GM23248 (cell line): ENCODE measurements around the gene RGS9. TPM values are rescaled to one million over a fixed set of nuclear protein-coding genes. Genes with fewer than 3 reads are reported as not detected.

Source experiments
- DNase-seq: peaks from one replicate; pipeline ENCODE4 v3.0.0-alpha.2; 2015
- H2AFZ ChIP-seq: fragments of 200-600 bp; sonication (generic); 2 replicates; pipeline ENCODE4 v1.6.1; 2016; ENCODE audit warnings: antibody characterized with exemption
- H3F3A ChIP-seq: fragments of 200-600 bp; sonication (generic); 2 replicates; pipeline ENCODE4 v1.6.1; 2016; ENCODE audit warnings: mild to moderate bottlenecking, antibody characterized with exemption, mixed run types; ENCODE audit not compliant: insufficient read depth
- H3K27ac ChIP-seq: fragments of 200-600 bp; sonication (generic); 2 replicates; pipeline ENCODE4 v1.5.1; 2016; ENCODE audit warnings: mild to moderate bottlenecking
- H3K27me3 ChIP-seq: fragments of 200-600 bp; sonication (generic); replicated peaks from 2 replicates; pipeline ENCODE4 v1.6.1; 2016; ENCODE audit warnings: mild to moderate bottlenecking; ENCODE audit not compliant: insufficient read depth
- H3K36me3 ChIP-seq: fragments of 200-600 bp; sonication (generic); 2 replicates; pipeline ENCODE4 v1.6.1; 2016; ENCODE audit warnings: low read depth, mild to moderate bottlenecking
- H3K4me1 ChIP-seq: fragments of 200-600 bp; sonication (generic); 2 replicates; pipeline ENCODE4 v1.6.1; 2016; ENCODE audit warnings: mild to moderate bottlenecking; ENCODE audit not compliant: insufficient read depth
- H3K4me2 ChIP-seq: fragments of 200-600 bp; sonication (generic); one replicate; pipeline ENCODE4 v1.6.1; 2016; ENCODE audit warnings: mild to moderate bottlenecking; ENCODE audit not compliant: unreplicated experiment
- H3K4me3 ChIP-seq: fragments of 200-600 bp; sonication (generic); 2 replicates; pipeline ENCODE4 v1.5.1; 2016; ENCODE audit warnings: mild to moderate bottlenecking
- H3K79me2 ChIP-seq: fragments of 200-600 bp; sonication (generic); 2 replicates; pipeline ENCODE4 v1.6.1; 2016; ENCODE audit warnings: mild to moderate bottlenecking; ENCODE audit not compliant: insufficient read depth
- H3K9ac ChIP-seq: fragments of 200-600 bp; sonication (generic); 2 replicates; pipeline ENCODE4 v1.6.1; 2016; ENCODE audit warnings: mild to moderate bottlenecking
- H3K9me2 ChIP-seq: fragments of 200-600 bp; sonication (generic); 2 replicates; pipeline ENCODE4 v1.6.1; 2016; ENCODE audit warnings: mixed run types, mild to moderate bottlenecking, moderate library complexity; ENCODE audit not compliant: insufficient read depth
- H3K9me3 ChIP-seq: fragments of 200-600 bp; sonication (generic); one replicate; pipeline ENCODE4 v1.6.1; 2017; ENCODE audit warnings: low read depth
- H4K20me1 ChIP-seq: fragments of 200-600 bp; sonication (generic); 2 replicates; pipeline ENCODE4 v1.6.0; 2016; ENCODE audit not compliant: insufficient read depth
- EZH2 ChIP-seq: fragments of 200-600 bp; sonication (generic); IDR thresholded peaks from 2 replicates; pipeline ENCODE4 v1.6.1; 2018; ENCODE audit warnings: antibody characterized with exemption, mild to moderate bottlenecking; ENCODE audit not compliant: insufficient read depth, poor library complexity, severe bottlenecking
- EZH2phosphoT487 ChIP-seq: fragments of 200-600 bp; sonication (generic); IDR thresholded peaks from 2 replicates; pipeline ENCODE4 v1.6.1; 2018; ENCODE audit warnings: antibody characterized with exemption, moderate library complexity, mild to moderate bottlenecking, low read depth; ENCODE audit not compliant: insufficient read depth
- WGBS, 2 experiments: methylation state at CpG; one replicate each; pipeline ENCODE4 v1.1.6; 2015 to 2017; ENCODE audit warnings: low lambda C conversion rate in 2 of 2, low coverage in 1 of 2; ENCODE audit errors: missing lambda C conversion rate in 2 of 2; 5-methylcytosine and 5-hydroxymethylcytosine counted together
- in situ Hi-C: fragments of 300-500 bp; cut with MboI; formaldehyde crosslinking; loops from 2 replicates; pipeline ENCODE4 v1.15.0; 2020
- polyA plus RNA-seq: library from polyadenylated mRNA; unstranded; fragments of >200 nt; fragmentation: Nextera tagmentation; extraction: Ambion mirVana; gene quantifications from 2 replicates; pipeline ENCODE4 v1.2.1, GENCODE V29; 2016
- total RNA-seq: library from RNA; depleted of rRNA; stranded (reverse); fragments of >200 nt; shearing (Covaris generic); gene quantifications from 2 replicates; pipeline ENCODE4 v1.2.3, GENCODE V29; 2014

RGS9 gene
- total and polyA plus RNA-seq, 2 experiments from 2014 or later = 0.43 TPM; not detected in 1

GRCh38 chr17:65102788-65103187 lies 34.4 kb upstream of the RGS9 start:
- Histone ChIP-seq H3K9ac (no peak overlapping the region), H3K79me2 (no peaks in the 10 kb centered on the region), H3K9me2 (no peaks in the 10 kb centered on the region), H3K9me3 (no peaks in the 10 kb centered on the region), H3K4me1 (peaks cover 18% of the 10 kb centered on the region), H3F3A (peaks cover 27% of the 10 kb centered on the region), H3K36me3 (no peaks in the 10 kb centered on the region), H2AFZ (no peak overlapping the region), H4K20me1 (no peaks in the 10 kb centered on the region), H3K27me3 (peaks cover 11% of the 10 kb centered on the region), H3K27ac (no peak overlapping the region), H3K4me3 (no peak overlapping the region), H3K4me2 (no peak overlapping the region)
- in situ Hi-C loops = no loop called here
- WGBS, 2 experiments = 42 to 44% methylated on average over 5 of the region's 5 CpGs
- peak; percentile 18 for DNase-seq
- TF ChIP-seq EZH2phosphoT487 (no peak), EZH2 (no peak)

- Histone ChIP-seq H3K36me3 (no peaks in the 10 kb centered on the region), H3K9me2 (no peaks in the 10 kb centered on the region), H4K20me1 (no peaks in the 10 kb centered on the region), H3K9ac (no peak overlapping the region), H3K4me2 (no peak overlapping the region), H3K27me3 (peaks cover 15% of the 10 kb centered on the region), H2AFZ (no peak overlapping the region), H3K4me1 (peaks cover 18% of the 10 kb centered on the region), H3F3A (peaks cover 27% of the 10 kb centered on the region), H3K79me2 (no peaks in the 10 kb centered on the region), H3K4me3 (no peak overlapping the region), H3K27ac (no peak overlapping the region), H3K9me3 (no peaks in the 10 kb centered on the region)
- no peak for DNase-seq
- in situ Hi-C loops = no loop called here
- 69 to 81% methylated on average over 3 of the region's 3 CpGs for WGBS, 2 experiments
- TF ChIP-seq EZH2phosphoT487 (no peak), EZH2 (no peak)
These were observed 33.7 kb upstream of the RGS9 start for GRCh38 chr17:65103431-65103830.

- H3K27me3 ChIP-seq = peaks cover 16% of the 10 kb centered on the region
- H3K27ac ChIP-seq = no peak overlapping the region
- no peaks in the 10 kb centered on the region for H3K9me3 ChIP-seq
- peak; percentile 11 for DNase-seq
- no peak for TF ChIP-seq EZH2phosphoT487
- TF ChIP-seq EZH2 = no peak
- H3K9me2 ChIP-seq = no peaks in the 10 kb centered on the region
- peaks cover 18% of the 10 kb centered on the region for H3K4me1 ChIP-seq
- H3K9ac ChIP-seq = no peak overlapping the region
- WGBS, 2 experiments = 73 to 74% methylated on average over 5 of the region's 5 CpGs
- in situ Hi-C loops = no loop called here
- H3K4me3 ChIP-seq = no peak overlapping the region
- H3F3A ChIP-seq = peaks cover 27% of the 10 kb centered on the region
- H3K79me2 ChIP-seq = no peaks in the 10 kb centered on the region
- no peak overlapping the region for H2AFZ ChIP-seq
- H3K4me2 ChIP-seq = no peak overlapping the region
- no peaks in the 10 kb centered on the region for H3K36me3 ChIP-seq
- no peaks in the 10 kb centered on the region for H4K20me1 ChIP-seq
These were observed 33.3 kb upstream of the RGS9 start for GRCh38 chr17:65103896-65104295.

- Histone ChIP-seq H3K4me1 (peaks cover 13% of the 10 kb centered on the region), H3K4me2 (no peak overlapping the region), H3K27ac (no peak overlapping the region), H3K36me3 (no peaks in the 10 kb centered on the region), H3K9me2 (no peaks in the 10 kb centered on the region), H3K79me2 (no peaks in the 10 kb centered on the region), H3K9me3 (no peaks in the 10 kb centered on the region), H3K4me3 (no peak overlapping the region), H3F3A (peaks cover 21% of the 10 kb centered on the region), H3K9ac (no peak overlapping the region), H2AFZ (no peak overlapping the region), H4K20me1 (no peaks in the 10 kb centered on the region), H3K27me3 (peaks cover 18% of the 10 kb centered on the region)
- in situ Hi-C loops = no loop called here
- DNase-seq = no peak
- TF ChIP-seq EZH2phosphoT487 (no peak), EZH2 (no peak)
These were observed 32.6 kb upstream of the RGS9 start for GRCh38 chr17:65104541-65104940.

- Histone ChIP-seq H3K79me2 (no peaks in the 10 kb centered on the region), H3K27me3 (peaks cover 18% of the 10 kb centered on the region), H3K4me2 (no peak overlapping the region), H3K4me1 (peaks cover 11% of the 10 kb centered on the region), H3K9me2 (no peaks in the 10 kb centered on the region), H3K27ac (no peak overlapping the region), H3K4me3 (no peak overlapping the region), H3K9me3 (no peaks in the 10 kb centered on the region), H3K36me3 (no peaks in the 10 kb centered on the region), H2AFZ (no peak overlapping the region), H3K9ac (no peak overlapping the region), H3F3A (peaks cover 17% of the 10 kb centered on the region), H4K20me1 (no peaks in the 10 kb centered on the region)
- DNase-seq = no peak
- in situ Hi-C loops = no loop called here
- 57 to 70% methylated on average over 6 of the region's 6 CpGs for WGBS, 2 experiments
- no peak for TF ChIP-seq EZH2phosphoT487
- TF ChIP-seq EZH2 = no peak
These were observed 32.2 kb upstream of the RGS9 start for GRCh38 chr17:65104973-65105372.
